Lower lobe of right lung (tissue), 2 donors: ENCODE measurements around the gene HOXC9. TPM values are rescaled to one million over a fixed set of nuclear protein-coding genes. Genes with fewer than 3 reads are reported as not detected.

ENCODE experiments used
- ATAC-seq, 2 donors: fragments of 200-7000 bp; cut with Tn5 transposase; one replicate each; pipeline ENCODE4 v1.9.1; 2020 to 2022; ENCODE audit warnings: mild to moderate bottlenecking in 2 of 2, moderate library complexity in 2 of 2
- DNase-seq: peaks from one replicate; pipeline ENCODE4 v3.0.0-alpha.2; 2020
- H3K27ac ChIP-seq: fragments of 200-600 bp; one replicate; pipeline ENCODE4 v1.8.0; 2022
- H3K27me3 ChIP-seq: fragments of 200-600 bp; one replicate; pipeline ENCODE4 v1.8.0; 2022; ENCODE audit warnings: low read depth
- H3K36me3 ChIP-seq: fragments of 200-600 bp; one replicate; pipeline ENCODE4 v1.8.0; 2022; ENCODE audit warnings: mild to moderate bottlenecking
- H3K4me1 ChIP-seq: fragments of 200-600 bp; one replicate; pipeline ENCODE4 v1.8.0; 2022
- H3K4me3 ChIP-seq: fragments of 200-600 bp; one replicate; pipeline ENCODE4 v1.8.0; 2022; ENCODE audit warnings: mild to moderate bottlenecking
- H3K9me3 ChIP-seq: fragments of 200-600 bp; one replicate; pipeline ENCODE4 v1.8.0; 2022
- CTCF ChIP-seq: fragments of 200-600 bp; IDR thresholded peaks from one replicate; pipeline ENCODE4 v1.8.0; 2022; ENCODE audit warnings: antibody characterized with exemption, mild to moderate bottlenecking
- intact Hi-C: fragments of 100-400 bp; cut with DNase I; formaldehyde crosslinking; loops from one replicate; pipeline ENCODE4 v1.11.0; 2022
- long read RNA-seq: library from polyadenylated mRNA; unstranded; transcript quantifications from one replicate; pipeline ENCODE4 v2.0.0, GENCODE V29; 2021
- total RNA-seq: library from RNA; stranded (reverse); fragmentation: NEBNext Ultra II Directional; extraction: Animal tissue kit (Norgen Biotek cat#: 25700); gene quantifications from one replicate; pipeline ENCODE4 v1.2.1, GENCODE V29; 2021
- donor health status: DM: no; HTN: yes; CAD: no; lungs with severe emphysema.

Gene HOXC9
- not detected for total RNA-seq
- long read RNA-seq, partial matches to known transcripts, result 0 of 1 reads
- long read RNA-seq, other reads (novel, unspliced or antisense), result 0 of 1 reads

- ATAC-seq, result peak in 1 of 2 donors; percentile 18
Measured at GRCh38 chr12:54000116-54001114, at the start of gene HOXC9. Gene HOXC9, plus strand, starts transcription at chr12:54000161. Its CDS starts 28 bp downstream, at chr12:54000189.

GRCh38 chr12:53950437-53950773 lies 49.6 kb upstream of the HOXC9 start:
- H3K4me1 ChIP-seq, result no peaks in the 10 kb centered on the region
- no peaks in the 10 kb centered on the region for H3K9me3 ChIP-seq
- intact Hi-C loops, result no loop called here
- H3K27me3 ChIP-seq, result peaks cover 100% of the 10 kb centered on the region
- no peaks in the 10 kb centered on the region for H3K36me3 ChIP-seq
- ATAC-seq (no peak), DNase-seq (no peak)
- no peak overlapping the region for H3K4me3 ChIP-seq
- no peak for TF ChIP-seq CTCF
- no peak overlapping the region for H3K27ac ChIP-seq

More at GRCh38 chr12:54000116-54001114, at the start of gene HOXC9:
- DNase-seq, result no peak
- no peaks in the 10 kb centered on the region for H3K36me3 ChIP-seq
- no peaks in the 10 kb centered on the region for H3K9me3 ChIP-seq
- intact Hi-C loops, result loop anchor here (5.0 kb wide), 1 partner anchor 207 kb away; no protein-coding TSS in a partner anchor
- peaks cover 29% of the 10 kb centered on the region for H3K4me1 ChIP-seq
- no peak within 1 kb of the TSS for H3K27ac ChIP-seq
- TF ChIP-seq CTCF, result no peak
- H3K27me3 ChIP-seq, result peaks cover 100% of the 10 kb centered on the region
- peak within 1 kb of the TSS; percentile 41 for H3K4me3 ChIP-seq

GRCh38 chr12:53950789-53951576 lies 49.0 kb upstream of the HOXC9 start:
- no peak overlapping the region for H3K4me3 ChIP-seq
- peaks cover 100% of the 10 kb centered on the region for H3K27me3 ChIP-seq
- DNase-seq (no peak), ATAC-seq (no peak)
- H3K4me1 ChIP-seq, result no peaks in the 10 kb centered on the region
- H3K36me3 ChIP-seq, result no peaks in the 10 kb centered on the region
- no peak overlapping the region for H3K27ac ChIP-seq
- TF ChIP-seq CTCF, result no peak
- H3K9me3 ChIP-seq, result no peaks in the 10 kb centered on the region
- intact Hi-C loops, result no loop called here

- intact Hi-C loops, result no loop called here
- ATAC-seq (no peak), DNase-seq (no peak)
- Histone ChIP-seq H3K4me3 (no peak overlapping the region), H3K27ac (no peak overlapping the region), H3K36me3 (no peaks in the 10 kb centered on the region), H3K27me3 (peaks cover 100% of the 10 kb centered on the region), H3K9me3 (no peaks in the 10 kb centered on the region), H3K4me1 (no peaks in the 10 kb centered on the region)
- no peak for TF ChIP-seq CTCF
Measured at GRCh38 chr12:53951577-53952334, 48.2 kb upstream of the HOXC9 start.

GRCh38 chr12:53952335-53952694 lies 47.6 kb upstream of the HOXC9 start:
- no peaks in the 10 kb centered on the region for H3K9me3 ChIP-seq
- TF ChIP-seq CTCF, result no peak
- no peaks in the 10 kb centered on the region for H3K36me3 ChIP-seq
- no peak for ATAC-seq
- no peak for DNase-seq
- H3K27me3 ChIP-seq, result peaks cover 100% of the 10 kb centered on the region
- intact Hi-C loops, result no loop called here
- no peak overlapping the region for H3K27ac ChIP-seq
- H3K4me3 ChIP-seq, result no peak overlapping the region
- no peaks in the 10 kb centered on the region for H3K4me1 ChIP-seq
